Upper lobe of left lung (tissue), 6 donors: ENCODE measurements around the gene LOXL1. TPM values are rescaled to one million over a fixed set of nuclear protein-coding genes. Genes with fewer than 3 reads are reported as not detected.

Source experiments
- ATAC-seq, 2 donors: fragments of 200-7000 bp; cut with Tn5 transposase; one replicate each; pipeline ENCODE4 v1.9.1; 2022; ENCODE audit warnings: mild to moderate bottlenecking in 2 of 2, moderate library complexity in 2 of 2; ENCODE audit not compliant: low FRiP score in 2 of 2
- DNase-seq, 2 donors: peaks; one replicate each; pipeline ENCODE4 v3.0.0-alpha.2; 2019 to 2020
- H3K27ac ChIP-seq, 4 donors: fragments of 200-600 bp; sonication (generic); one replicate each; pipeline ENCODE4 v1.5.1; 2016 to 2019
- H3K27me3 ChIP-seq, 4 donors: fragments of 200-600 bp; sonication (generic); one replicate each; pipeline ENCODE4 v1.5.1; 2017 to 2019
- H3K36me3 ChIP-seq, 4 donors: fragments of 200-600 bp; sonication (generic); one replicate each; pipeline ENCODE4 v1.5.1; 2016 to 2019
- H3K4me1 ChIP-seq, 4 donors: fragments of 200-600 bp; sonication (generic); one replicate each; pipeline ENCODE4 v1.5.1; 2018 to 2019
- H3K4me3 ChIP-seq, 4 donors: fragments of 200-600 bp; sonication (generic); one replicate each; pipeline ENCODE4 v1.5.1; 2017 to 2019; ENCODE audit warnings: mild to moderate bottlenecking in 2 of 4, moderate library complexity in 1 of 4
- H3K9me3 ChIP-seq, 4 donors: fragments of 200-600 bp; sonication (generic); one replicate each; pipeline ENCODE4 v1.5.1; 2018 to 2019
- EP300 ChIP-seq, 4 donors: sonication (generic); formaldehyde crosslinking; IDR thresholded peaks; one replicate each; pipeline ENCODE4 v1.5.1; 2017; ENCODE audit warnings: antibody characterized with exemption in 4 of 4, control low read depth in 2 of 4
- POLR2A ChIP-seq, 4 donors: fragments of 450-650 bp; IDR thresholded peaks; one replicate each; pipeline ENCODE4 v1.5.1; 2016 to 2017; ENCODE audit warnings: antibody characterized with exemption in 4 of 4, mild to moderate bottlenecking in 2 of 4
- POLR2AphosphoS5 ChIP-seq, 2 donors: sonication (generic); formaldehyde crosslinking; IDR thresholded peaks; one replicate each; pipeline ENCODE4 v1.5.1; 2017; ENCODE audit warnings: antibody characterized with exemption in 2 of 2
- WGBS, 2 donors: methylation state at CpG; one replicate each; pipeline ENCODE4 v1.1.5; 2017 to 2018; 5-methylcytosine and 5-hydroxymethylcytosine counted together
- total RNA-seq, 6 donors: library from RNA; depleted of rRNA in 4 of 6; stranded (reverse); fragments of >200 nt in 4 of 6; gene quantifications; one replicate each; pipeline versions ENCODE4 v1.1.0 to v1.2.1, GENCODE V29; 2016 to 2021
- TF ChIP-seq, protein P1 (sequence below), 6 experiments: fragments of 450-650 bp in 4 of 6; fragments of 200-600 bp in 2 of 6; sonication (generic) in 2 of 6; IDR thresholded peaks; one replicate each; pipeline ENCODE4 v1.5.1; 2016 to 2019; ENCODE audit warnings: antibody characterized with exemption in 6 of 6
- donor health status: DM: no; HTN: no; CAD: no; lungs with moderate emphysema.
- donor health status: DM: no; HTN: yes; CAD: no; lungs with severe emphysema.

Gene LOXL1
- total RNA-seq, 6 donors from 2014 or later = 6.0 to 25.9 (median 8.0) TPM

DNA sequence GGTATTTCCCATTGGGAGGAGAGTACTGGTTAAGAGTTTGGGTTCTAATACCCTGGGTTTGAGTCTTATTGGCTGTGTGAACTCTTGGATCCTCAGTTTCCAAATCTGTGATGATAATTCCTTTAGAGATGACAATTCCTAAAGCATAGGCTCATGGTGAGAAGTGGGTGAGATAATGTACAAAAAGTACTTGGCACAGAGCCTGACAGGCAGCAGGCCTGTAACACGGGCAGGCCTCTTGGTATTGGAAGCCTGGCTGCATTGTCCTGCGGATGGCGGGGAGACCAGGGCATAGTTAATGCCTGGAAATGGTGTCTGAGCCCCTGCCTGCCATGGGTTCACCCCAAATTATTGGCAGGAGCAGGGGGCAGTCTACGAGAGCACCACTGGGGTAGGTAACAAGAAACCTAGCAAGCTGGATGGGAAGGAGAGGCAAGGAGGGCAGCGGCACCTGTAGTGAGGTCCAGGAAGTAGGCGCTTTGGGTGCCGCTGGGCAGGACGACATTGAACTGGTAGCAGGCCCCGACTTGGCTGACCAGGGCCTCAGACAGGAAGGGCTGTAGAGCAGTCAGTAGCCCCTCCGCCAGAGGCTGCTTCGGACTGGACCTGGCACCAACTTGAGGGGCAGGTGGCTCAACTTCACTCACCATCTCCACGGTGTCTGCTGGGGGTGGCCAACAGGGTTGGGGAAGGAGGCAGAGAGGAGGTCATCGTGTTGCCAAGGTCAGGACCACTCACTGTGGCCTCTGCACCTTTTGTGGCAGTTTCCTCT is 58.1 kb downstream of the LOXL1 start:
- peaks cover 0 to 17% (median 3%) of the 10 kb centered on the region in 4 donors for H3K36me3 ChIP-seq
- no peak for TF ChIP-seq EP300 (IDR thresholded peaks at IDR 0.05)
- TF ChIP-seq POLR2A (IDR thresholded peaks at IDR 0.05) = no peak
- TF ChIP-seq, protein P1, sequence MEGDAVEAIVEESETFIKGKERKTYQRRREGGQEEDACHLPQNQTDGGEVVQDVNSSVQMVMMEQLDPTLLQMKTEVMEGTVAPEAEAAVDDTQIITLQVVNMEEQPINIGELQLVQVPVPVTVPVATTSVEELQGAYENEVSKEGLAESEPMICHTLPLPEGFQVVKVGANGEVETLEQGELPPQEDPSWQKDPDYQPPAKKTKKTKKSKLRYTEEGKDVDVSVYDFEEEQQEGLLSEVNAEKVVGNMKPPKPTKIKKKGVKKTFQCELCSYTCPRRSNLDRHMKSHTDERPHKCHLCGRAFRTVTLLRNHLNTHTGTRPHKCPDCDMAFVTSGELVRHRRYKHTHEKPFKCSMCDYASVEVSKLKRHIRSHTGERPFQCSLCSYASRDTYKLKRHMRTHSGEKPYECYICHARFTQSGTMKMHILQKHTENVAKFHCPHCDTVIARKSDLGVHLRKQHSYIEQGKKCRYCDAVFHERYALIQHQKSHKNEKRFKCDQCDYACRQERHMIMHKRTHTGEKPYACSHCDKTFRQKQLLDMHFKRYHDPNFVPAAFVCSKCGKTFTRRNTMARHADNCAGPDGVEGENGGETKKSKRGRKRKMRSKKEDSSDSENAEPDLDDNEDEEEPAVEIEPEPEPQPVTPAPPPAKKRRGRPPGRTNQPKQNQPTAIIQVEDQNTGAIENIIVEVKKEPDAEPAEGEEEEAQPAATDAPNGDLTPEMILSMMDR (IDR thresholded peaks at IDR 0.05) = no peak
- no peak for TF ChIP-seq POLR2AphosphoS5 (IDR thresholded peaks at IDR 0.05)
- WGBS, 2 donors = 71 to 80% methylated on average over 13 of the region's 13 CpGs
- no peaks in the 10 kb centered on the region for H3K27me3 ChIP-seq
- peaks cover 71 to 84% (median 82%) of the 10 kb centered on the region in 4 donors for H3K4me1 ChIP-seq
- no peak overlapping the region for H3K4me3 ChIP-seq
- no peak for ATAC-seq
- H3K9me3 ChIP-seq = no peaks in the 10 kb centered on the region
- H3K27ac ChIP-seq = peak overlapping the region; percentile 93 to 99 (median 96)
- no peak for DNase-seq

DNA sequence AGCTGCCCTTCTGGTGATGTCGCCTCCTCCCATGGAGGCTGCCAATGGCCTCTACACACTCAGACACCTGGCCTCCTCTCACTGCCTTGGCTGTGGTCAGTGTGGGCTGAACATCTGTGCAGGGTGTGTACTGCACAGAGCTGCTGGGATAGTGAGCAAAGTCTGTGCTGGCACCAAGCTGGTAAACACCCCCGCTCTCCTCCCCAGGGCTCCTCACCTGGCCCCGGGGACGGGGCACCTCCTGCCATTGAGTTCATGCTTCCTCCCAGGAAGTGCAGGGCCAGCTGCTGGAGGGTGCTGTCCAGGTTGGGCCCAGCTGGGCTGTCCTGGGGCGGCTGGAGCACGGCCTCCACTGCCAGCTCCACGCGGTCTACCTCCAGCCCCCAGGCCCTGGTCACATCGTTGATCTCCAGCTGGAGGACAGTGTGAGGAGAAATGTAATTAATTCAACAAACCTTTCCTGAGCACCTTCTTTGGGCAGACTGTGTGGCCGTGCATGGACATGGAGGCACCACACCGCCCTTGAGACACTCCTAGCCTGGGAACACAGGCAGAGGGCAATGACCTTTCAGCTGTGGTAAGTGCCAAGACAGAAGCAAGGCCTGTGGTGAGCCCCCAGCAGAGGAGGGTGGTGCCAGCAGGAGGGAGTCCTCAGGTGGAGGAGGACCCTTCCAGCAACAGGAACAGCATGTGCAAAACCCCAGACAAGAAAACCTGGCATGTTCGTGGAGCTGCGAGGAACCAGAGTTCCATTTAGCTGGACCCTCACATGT is 59.0 kb downstream of the LOXL1 start:
- Histone ChIP-seq H3K4me1 (peaks cover 79 to 92% (median 90%) of the 10 kb centered on the region in 4 donors), H3K27me3 (no peaks in the 10 kb centered on the region), H3K27ac (peak overlapping the region; percentile 93 to 99 (median 96)), H3K9me3 (no peaks in the 10 kb centered on the region), H3K36me3 (peaks cover 0 to 17% (median 3%) of the 10 kb centered on the region in 4 donors), H3K4me3 (no peak overlapping the region)
- DNase-seq (peak in 1 of 2 donors; percentile 54), ATAC-seq (no peak)
- no peak for TF ChIP-seq EP300 (IDR thresholded peaks at IDR 0.05)
- TF ChIP-seq, protein P1 (IDR thresholded peaks at IDR 0.05) = no peak
- TF ChIP-seq POLR2AphosphoS5 (IDR thresholded peaks at IDR 0.05) = no peak
- no peak for TF ChIP-seq POLR2A (IDR thresholded peaks at IDR 0.05)
- WGBS, 2 donors = 82% methylated on average over 7 to 11 of the region's 13 CpGs

DNA sequence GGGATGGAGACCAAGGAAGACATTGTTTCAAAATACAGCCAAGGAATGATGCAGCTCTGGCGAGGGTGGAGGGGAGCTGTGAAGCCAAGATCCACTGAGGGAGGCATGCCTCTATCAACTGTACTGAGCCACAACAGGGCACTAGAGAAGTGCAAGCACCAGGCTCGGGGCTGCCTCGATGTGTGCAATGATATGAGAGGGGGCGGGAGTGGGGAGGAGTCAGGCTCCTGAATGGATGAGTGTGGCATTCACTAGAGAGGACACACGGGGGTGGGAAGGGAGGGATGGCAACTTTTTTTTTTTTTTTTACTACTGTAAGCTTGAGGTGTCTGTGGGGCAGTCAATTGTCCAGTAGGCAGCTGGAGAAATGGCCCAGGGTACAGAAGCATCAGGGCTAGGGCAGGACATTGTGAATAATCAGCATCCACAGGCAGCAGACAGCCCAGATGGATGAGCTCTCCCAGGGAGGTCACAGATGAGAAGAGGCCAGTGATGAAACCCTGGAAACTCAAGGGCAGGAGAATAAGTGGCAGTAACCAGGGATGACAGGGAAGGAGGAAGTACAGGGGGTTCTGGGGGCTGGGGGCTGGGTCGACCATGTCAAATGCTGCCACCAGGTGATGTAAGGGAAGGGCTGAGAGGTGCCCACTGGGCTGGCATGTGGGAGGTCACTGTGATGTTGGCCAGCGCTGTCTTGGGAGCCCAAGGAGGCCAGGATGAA is 60.0 kb downstream of the LOXL1 start:
- H3K27ac ChIP-seq = peak overlapping the region; percentile 92 to 99 (median 96)

DNA sequence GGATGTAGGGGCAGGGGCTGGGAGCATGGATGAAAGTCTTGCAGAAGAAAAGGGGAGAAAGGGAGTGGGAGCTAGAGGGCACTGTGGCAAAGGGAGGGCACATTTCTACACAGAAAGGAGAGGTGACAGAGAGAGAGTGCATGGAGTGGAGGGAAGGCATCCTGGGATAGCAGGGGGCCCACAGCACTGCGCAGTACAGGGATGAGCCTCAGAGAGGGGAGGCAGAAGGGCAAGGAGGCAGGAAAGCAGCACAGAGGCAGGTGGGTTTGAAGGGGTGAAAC is 60.5 kb downstream of the LOXL1 start:
- DNase-seq (no peak), ATAC-seq (no peak)
- no peak for TF ChIP-seq EP300 (IDR thresholded peaks at IDR 0.05)
- TF ChIP-seq POLR2AphosphoS5 (IDR thresholded peaks at IDR 0.05) = no peak
- TF ChIP-seq POLR2A (IDR thresholded peaks at IDR 0.05) = no peak
- TF ChIP-seq, protein P1 (IDR thresholded peaks at IDR 0.05) = no peak
- Histone ChIP-seq H3K27ac (peak overlapping the region; percentile 92 to 99 (median 96)), H3K4me1 (peaks cover 83 to 100% (median 98%) of the 10 kb centered on the region in 4 donors), H3K9me3 (no peaks in the 10 kb centered on the region), H3K4me3 (no peak overlapping the region), H3K36me3 (peaks cover 0 to 17% (median 3%) of the 10 kb centered on the region in 4 donors), H3K27me3 (no peaks in the 10 kb centered on the region)
- 96 to 100% methylated on average over 1 of the region's 1 CpG for WGBS, 2 donors

More for the DNA sequence above, 60.0 kb downstream of the LOXL1 start:
- ATAC-seq (no peak), DNase-seq (no peak)
- no peak overlapping the region for H3K4me3 ChIP-seq
- TF ChIP-seq POLR2AphosphoS5 (IDR thresholded peaks at IDR 0.05) (no peak), EP300 (IDR thresholded peaks at IDR 0.05) (no peak), POLR2A (IDR thresholded peaks at IDR 0.05) (no peak)
- TF ChIP-seq, protein P1 (IDR thresholded peaks at IDR 0.05) = no peak
- H3K27me3 ChIP-seq = no peaks in the 10 kb centered on the region
- peaks cover 0 to 17% (median 3%) of the 10 kb centered on the region in 4 donors for H3K36me3 ChIP-seq
- no peaks in the 10 kb centered on the region for H3K9me3 ChIP-seq
- WGBS, 2 donors = 52% methylated on average over 7 of the region's 7 CpGs
- H3K4me1 ChIP-seq = peaks cover 83 to 100% (median 98%) of the 10 kb centered on the region in 4 donors
